C4-2B (cell line): ENCODE results near the gene ERCC5.

Source experiments
- CTCF ChIP-seq: fragments of 450-650 bp; conservative IDR thresholded peaks from 2 replicates; pipeline ENCODE4 v1.5.1; 2017; ENCODE audit warnings: mild to moderate bottlenecking
- ZFX ChIP-seq: fragments of 450-650 bp; IDR thresholded peaks from 2 replicates; pipeline ENCODE4 v1.6.1; 2017

GRCh38 chr13:102892503-102892902, 46.7 kb downstream of the ERCC5 start:
- no peak for TF ChIP-seq CTCF
- TF ChIP-seq ZFX = no peak
